GM19238 (cell line): ENCODE measurements around the gene CXCL12.
A peak's percentile ranks its signal among the peaks of the same experiment; 100 is the strongest.

Source experiments
- DNase-seq: peaks from one replicate; pipeline ENCODE4 v3.0.0; 2011; ENCODE audit warnings: low spot score; ENCODE audit not compliant: insufficient read length

CXCL12 gene

DNA sequence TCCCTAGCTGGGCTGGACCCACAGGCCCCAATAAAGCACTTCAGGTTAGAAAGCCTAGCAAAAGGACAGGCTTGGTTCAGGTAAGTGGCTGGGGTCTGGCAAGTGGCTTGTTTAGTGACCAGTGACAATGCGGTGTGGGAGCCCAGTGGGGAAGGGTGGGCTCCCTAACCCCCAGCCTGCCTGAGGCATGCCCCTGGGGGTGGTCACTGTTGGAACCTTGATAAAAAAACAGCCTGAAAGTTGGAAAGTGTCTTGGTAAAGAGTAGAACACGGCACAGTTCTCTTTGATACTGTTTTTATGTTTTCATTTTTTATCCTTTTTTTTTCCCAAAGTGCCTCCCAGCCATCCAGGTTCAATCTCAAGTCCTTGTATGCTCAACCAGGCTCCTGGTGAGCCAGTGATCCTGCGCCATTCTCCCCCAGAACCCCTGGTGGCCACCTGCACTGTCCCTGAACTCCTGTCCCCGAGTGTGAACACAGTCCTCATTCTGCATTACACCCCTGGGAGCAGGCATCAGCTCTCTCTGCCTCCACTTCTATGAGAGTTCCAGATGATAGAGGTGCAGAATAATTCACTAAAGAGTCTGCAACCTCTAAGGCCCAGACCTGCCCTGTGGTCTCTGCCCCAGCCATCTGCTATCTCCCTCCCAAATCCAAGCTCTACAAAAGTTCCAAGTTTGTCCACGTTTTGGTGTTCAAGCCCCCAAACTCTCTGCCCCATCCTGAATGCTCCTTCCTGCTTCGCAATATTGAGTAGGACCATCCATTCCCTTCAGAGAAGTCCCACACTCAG lies 15.0 kb upstream of the CXCL12 start:
- DNase-seq: no peak

DNA sequence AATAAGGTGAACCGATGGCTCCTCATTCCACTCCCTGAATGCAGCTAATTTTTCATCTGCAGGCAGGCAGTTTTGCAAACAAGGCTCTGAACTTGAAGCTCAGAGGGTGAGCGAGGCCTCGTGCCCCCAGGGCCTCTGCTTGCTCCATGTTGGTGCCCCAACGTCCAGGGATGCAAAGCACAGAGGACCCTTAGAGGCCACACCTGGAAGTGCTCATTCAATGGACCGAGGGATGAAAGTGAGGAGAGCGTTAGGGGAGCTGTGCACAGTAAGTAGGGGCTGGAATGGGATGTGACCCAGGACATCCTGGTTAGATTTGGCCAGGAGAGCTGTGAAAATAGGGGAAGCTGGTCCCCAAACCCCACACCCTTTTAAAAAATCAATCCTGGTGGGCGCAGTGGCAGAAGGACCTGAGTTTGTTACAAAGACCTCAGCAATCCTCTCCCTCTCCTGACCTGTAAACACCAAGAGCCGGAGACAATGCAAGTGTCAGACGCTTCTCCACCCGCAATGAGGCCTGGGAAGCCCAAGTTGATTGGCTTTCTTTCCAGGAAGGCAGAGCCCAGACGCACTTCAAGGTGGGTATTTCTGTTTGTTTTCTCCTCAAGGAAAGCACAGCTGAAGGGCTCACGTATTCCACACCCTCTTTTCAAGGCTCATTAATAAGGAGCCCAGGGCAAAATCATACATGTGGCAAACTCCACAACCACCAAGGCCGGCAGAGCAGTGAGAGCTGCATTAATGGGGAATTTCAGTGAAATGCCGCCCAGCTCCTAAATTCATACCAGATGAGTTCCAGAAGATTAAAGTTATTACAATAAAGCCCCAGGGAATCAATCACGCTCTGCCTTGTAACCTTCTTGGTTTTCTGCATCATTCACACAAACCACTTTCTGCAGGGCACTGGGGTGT lies 14.1 kb upstream of the CXCL12 start:
- no peak for DNase-seq

DNA sequence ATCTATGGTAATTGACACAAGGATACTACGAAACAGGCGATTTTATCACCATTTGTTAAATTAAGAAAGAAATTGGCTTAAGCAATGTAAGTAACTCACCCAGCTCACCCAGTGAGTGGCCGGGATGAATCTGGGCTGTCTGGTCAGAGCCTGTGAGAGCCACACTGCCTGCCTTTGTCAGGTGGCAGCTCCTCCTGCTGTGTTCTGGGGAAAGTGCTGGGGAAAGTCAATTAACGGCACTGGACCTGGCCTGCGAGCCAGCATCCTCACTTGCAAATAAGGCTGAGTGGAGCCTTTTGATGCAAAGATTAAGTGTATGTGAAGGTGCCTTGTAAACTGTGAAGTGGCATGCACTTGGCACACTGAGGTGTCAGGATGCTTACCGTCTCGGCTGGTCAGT lies 13.4 kb upstream of the CXCL12 start:
- no peak for DNase-seq

DNA sequence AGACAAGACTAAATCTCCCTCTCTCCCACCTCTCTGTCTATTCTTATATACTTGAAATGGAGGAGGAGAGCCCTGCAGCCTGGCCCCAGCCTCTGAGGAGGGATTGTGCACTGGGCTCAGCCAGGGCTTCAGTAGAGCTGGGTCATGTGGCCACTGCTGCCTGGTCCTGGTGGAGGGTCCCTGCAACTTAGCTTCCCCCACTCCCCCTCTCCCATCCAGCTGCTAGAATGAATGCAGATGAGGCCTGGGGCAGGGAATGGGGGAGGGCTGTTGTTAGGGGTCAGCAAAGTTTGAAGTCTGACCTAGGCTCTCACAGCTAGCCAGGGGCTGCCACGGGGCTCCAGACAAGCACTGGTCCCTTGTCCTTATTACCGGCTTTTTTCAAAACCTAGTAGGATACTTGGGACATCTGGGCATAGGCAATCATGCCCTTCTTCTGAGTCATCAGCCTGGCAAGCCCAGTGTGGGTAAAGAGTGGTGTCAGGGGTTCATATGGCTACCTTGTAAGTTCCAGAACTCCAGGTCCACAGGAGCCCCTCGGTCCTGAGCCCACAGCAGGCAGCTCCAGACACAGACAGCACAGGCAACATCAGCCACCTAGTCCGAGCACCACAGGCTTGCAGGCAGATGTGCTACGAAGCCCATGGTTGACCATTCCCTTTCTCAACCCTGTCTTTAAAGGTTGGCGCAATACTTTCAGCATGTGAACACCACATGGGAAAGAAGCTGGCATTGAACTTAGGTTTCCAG lies 12.8 kb upstream of the CXCL12 start:
- no peak for DNase-seq

DNA sequence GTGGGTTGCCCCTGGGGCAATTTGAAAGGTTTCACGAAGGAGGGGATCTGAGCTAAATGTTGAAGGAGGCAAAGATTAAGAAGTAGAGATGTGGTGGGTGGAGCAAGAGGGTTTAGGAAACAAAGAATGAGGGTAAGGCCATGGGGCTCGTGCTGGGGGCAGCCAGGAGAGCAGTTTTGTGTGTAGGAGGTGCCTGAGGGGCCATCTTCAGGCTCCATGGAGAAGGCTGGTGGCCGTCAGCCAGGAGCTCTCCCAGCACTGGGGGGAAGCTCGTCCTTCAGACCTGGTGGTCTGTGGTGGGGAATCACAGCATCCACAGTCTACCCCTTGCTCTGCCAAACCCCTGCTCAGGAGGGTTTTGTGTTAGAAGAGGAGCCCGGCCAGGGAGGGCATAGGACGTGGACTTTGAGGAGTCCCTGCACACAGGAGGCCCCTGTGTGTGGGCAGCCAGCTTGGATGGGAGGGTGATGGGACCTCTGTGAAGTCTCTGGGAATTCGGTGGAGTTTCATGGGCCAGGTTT lies 11.8 kb upstream of the CXCL12 start:
- no peak for DNase-seq

DNA sequence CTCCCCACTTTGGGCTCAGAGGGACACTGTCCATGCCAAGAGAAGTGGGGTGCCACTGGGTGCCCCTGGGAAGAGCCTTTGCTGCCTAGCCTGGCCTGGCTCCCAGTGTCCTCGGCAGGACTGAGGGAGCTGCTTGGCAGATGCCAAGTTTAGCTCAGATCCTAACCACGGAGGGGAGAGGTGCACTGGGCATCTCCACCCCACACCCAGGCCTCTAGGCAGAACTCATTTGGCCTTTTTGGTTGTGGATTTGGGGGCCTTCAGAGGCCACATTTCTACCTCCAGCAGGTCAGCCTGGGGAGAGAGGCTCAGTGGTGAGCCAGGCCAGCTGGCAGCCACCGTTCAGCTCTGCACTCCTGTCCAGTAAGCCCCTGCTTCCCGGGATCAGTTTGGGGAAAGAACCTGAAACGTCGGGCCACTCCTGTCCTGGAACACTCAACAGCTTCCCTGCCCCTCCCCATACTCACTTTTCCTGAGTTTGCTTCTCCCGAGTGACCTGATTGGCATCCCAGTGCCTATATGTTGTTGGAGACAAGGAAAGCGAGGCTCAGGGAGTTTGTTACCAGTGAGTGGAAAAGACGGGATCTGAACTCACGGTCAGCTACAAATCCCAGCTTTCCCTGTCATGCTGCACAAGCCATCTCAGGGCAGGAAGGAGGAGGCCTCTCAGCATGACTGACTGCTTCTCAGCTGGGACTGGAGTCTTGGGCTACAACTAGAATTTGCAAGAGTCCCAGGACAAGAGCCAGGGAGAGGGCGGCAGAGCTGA lies 11.2 kb upstream of the CXCL12 start:
- DNase-seq: no peak

DNA sequence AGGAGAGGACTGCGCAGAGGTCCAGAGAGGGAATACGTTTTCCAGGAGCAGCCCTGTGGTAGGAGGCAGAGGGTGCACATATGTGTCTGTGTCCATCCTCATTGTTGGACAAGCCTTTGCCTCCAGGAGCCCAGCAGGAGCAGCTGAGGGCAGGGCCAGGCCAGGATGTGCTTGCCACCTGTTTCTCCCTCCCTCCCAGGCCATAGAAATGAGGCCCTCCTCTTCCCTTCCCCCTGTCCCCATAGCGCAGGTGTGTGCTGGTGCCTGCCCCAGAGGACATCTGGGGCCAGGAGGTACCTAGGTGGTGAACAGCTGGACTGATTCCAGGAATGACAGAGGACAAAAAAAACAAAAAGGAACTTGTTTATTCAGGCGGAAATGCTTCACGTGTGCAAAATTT lies 10.5 kb upstream of the CXCL12 start:
- DNase-seq: no peak

DNA sequence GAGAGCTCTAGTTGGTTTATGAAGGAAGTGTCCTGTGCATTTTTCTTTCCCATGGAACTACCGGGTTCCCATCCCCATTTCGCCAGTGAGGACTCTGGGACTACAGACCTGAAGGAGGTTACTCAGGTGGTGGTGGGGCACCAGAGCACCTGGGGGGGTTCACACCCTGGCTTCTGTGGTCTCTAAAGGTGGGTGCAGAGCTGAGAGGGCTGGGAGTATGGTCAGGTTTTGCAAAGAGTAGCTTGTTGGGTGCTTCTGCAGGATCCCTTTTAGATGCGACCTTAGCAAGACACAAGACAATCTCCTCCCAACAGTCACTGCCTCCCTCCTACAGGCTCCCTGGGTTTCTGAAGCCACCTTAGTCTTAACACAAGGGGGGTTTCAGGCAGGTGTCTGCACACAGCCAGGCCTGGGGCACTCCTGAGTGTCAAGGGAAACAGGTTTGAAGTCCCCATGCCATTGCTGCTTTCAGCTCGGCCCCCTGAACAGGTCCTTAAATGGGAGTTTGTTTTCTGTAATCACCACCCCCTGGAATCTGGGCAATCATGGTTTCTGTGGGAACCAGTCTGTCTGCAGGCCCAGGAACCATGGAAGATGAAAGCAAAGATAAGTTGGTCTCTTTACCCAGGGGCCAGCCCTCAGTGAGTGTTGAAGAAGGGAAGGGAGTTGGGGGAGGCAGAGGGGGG lies 9.9 kb upstream of the CXCL12 start:
- DNase-seq: no peak

DNA sequence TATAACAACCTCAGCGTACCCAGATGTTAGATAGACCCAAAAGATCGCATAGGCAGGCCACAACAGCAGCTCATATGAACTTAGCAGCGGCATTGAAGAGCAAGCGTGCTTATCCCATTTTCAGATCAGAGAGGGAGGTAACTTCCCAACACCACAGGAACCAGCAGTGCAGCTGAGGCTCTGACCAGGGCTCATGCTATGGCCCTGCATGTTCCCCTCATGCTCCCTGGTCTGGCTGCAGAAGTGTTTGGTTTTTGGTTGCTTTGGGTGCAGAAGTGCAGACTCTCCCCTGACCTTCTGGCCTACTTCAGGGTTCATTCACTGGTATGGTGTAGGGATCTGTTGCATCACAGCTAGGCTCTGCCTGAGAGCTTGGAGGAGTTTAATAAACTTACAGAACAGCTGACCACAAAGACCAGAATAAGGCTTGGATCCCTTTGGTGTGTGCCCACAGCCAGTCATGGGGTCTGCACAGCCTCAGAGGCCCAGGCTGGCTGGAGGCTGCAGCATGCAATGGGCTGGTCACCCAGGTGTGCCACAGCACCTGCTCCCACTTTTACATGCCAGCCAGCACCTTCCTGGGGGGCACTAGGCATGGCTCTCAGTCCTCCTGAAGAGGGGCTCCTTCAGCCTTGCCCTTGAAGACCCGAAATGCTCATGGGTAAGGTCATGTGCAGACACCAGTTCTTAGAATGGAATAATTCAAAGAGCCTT lies 9.1 kb upstream of the CXCL12 start:
- DNase-seq: no peak

DNA sequence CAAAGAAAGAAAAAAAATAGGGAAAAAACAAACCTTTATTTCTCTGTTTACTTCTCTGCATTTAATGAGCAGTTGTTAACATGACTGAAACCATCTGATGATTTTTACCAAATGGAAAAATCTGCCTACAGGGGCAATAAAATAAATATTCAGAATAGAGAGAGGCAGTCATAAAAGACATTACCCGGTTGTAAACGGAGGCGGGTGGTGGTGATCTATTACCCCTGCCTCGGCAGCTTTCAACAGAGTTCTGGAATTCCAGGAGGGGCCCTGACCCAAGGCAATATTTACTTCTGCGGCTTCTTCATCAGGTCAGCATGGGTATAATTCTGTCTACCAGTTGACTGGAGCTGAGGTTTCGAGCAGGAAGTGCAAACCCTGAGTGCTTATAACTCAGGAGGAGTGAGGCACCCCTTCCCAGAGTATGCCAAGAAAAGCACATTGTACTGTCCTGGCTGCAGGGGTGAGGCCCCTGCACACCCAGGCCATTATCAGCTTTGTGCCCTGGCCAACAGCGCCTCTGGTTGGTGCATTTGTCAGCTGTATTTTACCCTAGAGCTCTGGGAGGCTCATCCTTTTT lies 8.2 kb upstream of the CXCL12 start:
- no peak for DNase-seq

DNA sequence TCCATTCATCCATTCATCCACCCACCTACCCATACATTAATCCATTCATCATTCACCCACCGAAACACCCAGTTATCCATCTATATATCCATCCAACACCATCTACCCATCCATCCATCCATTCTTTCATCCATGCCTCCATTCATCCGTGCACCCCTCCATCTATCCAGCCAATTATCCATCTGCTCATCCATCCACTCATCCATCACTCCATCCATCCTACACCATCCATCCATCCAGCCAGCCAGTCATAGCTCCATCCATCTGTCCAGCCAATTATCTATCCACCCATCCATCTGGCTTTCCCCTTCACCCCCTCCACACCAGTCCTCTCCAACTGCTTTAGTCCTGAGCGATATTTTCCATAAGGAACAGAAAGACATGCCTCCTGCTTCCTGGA lies 7.5 kb upstream of the CXCL12 start:
- DNase-seq: no peak

DNA sequence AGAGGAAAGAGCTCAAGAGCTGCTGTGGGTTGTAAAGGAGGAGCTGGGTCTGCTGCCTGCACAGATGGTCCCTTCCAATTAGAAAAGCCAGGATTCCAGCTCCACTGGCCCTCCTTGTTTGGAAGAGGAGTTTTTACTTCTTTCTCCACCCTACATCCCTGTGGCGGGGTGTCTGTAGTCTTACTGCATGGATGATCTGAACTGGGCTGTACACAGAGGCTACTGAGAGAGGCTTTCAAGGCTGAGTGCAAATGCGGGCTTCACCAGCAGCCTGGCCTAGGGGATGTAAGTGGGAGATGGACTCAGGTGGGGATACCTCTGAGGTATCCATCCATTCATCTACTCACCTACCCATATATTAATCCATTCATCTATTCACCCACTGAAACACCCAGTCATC lies 7.1 kb upstream of the CXCL12 start:
- DNase-seq: no peak

DNA sequence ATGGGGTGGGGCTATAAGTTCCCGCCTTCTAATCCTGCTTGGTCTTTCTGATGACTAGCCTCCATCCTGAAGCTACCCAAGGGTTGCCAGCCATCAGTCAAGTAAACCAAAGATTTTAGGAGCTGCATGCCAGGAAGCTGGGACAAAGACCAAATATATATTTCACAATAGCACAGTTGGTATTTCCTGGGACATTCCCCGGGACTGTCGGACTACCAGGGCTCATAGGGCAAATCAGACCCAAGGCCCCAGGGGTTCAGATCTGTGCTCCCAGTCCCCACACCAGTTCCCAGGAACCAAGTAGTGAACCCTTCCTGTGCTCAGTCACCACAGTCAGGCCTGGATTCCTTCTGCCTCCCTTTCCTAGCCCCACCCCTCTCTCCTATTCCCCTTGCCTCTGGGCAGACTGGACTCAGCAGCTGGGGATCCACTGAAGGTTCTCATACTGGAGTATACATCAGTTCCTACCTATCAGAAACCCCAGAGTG lies 5.7 kb upstream of the CXCL12 start:
- no peak for DNase-seq

DNA sequence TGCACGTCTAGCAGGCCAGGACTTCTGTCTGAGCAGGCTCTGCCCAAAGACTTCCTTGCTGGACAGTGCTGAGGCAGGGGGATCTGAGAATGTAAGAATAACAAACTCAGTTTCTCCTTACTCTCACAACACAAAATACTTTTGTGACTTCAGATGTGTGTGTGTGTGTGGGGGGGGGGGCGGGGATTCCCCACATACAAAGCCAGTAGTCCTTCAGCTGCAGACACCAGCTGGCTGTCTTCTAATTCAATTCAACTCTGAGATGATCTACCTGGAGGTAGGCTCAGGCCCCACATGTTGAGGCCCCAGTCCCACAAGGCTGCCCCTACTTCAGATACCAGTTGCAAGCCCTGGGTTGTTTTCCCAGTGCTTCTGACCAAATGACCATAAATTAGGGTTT lies 4.7 kb upstream of the CXCL12 start:
- DNase-seq: no peak

DNA sequence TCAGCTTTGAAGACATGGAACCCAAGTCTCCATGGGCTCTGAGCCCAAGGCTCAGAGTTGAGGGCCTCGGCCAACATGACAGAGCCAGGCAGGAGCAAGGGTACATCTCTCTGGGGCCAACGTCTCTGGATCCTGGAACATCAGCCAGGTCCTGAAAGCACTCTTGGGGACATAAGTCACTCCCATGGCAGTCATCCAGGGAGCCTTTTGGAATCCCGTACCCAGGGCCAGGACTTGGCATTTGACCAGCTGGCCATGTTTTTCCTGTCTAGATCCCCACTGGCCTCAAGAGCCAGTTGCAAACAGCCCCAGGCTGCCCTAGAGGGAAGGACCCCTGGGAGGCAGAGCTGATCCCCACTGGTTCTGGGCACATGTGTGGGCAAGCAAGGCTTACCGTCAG lies 4.3 kb upstream of the CXCL12 start:
- DNase-seq: no peak

DNA sequence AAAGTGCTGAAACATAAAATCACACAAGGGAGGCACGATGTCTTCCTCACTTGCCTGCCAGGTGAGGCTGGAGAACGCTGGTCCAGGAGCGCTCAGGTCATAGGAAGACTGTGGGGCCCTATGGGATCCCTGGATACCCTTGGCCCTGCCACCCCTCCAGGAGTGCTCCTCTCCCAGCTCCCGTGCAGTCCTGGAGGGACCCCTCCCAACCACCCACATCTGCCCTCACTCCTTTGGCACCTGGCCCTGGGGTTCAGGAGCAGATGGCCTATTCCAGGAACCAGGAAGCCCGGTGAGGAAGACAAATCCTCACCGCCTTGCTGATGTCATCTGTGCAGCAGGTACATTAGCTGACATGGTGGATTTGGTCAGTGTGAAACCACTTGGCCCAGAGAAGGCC lies 3.7 kb upstream of the CXCL12 start:
- no peak for DNase-seq

DNA sequence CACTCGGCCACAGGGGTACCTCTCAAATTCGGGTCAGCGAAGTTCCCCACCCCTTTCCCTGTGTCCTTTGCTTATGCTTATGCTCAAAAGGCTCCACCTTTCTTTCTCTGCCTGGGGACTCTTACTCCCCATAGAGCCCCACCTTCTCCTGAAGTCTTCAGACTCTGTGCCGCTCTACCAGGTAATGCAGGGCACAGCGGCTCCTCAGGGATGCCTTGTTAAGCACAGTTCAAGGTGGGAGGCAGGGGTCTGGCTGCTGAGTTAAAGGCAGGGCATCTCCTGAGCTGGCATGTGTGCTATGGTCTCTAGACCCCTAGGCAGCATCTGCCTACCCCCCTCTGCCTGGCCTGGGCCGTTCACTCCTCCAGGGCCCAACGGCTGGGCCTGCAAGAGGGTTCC lies 3.0 kb upstream of the CXCL12 start:
- DNase-seq: no peak

DNA sequence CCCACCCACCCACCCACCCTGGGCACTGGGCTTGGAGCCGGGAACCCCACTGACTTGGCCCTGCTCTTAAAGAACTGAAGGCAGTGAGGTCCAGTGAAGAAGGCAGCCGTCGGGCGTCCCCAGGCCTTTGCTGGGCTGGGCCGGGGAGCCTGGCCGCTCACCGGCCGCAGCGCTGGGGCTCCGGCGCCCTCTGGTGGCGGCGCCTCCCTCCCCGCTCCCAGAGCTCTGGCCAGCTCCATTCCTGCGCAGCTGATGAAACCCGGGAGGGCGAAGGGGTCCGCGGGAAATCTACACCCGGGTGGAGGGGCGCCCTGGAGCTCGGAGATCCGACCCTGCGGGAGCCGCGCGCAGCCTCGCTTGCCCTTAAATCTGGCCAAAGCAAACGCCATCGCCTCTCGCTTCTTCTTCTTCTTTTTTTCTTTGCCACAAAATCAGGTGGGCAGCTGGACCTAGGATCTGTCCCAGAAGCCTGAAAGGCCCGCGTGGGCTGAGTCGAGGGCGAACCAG lies 1.7 kb upstream of the CXCL12 start:
- peak; percentile 65 for DNase-seq
